Peyer's patch (tissue), 4 donors: ENCODE results near the gene ACTR1B. TPM values are rescaled to one million over a fixed set of nuclear protein-coding genes. Genes with fewer than 3 reads are reported as not detected.
A peak's percentile ranks its signal among the peaks of the same experiment; 100 is the strongest.

ENCODE experiments used
- DNase-seq, 3 donors: peaks; one replicate each; pipeline ENCODE4 v3.0.0-alpha.2; 2017 to 2019
- H3K27ac ChIP-seq, 4 donors: fragments of 200-600 bp; sonication (generic); one replicate each; pipeline ENCODE4 v1.5.1; 2016 to 2019
- H3K27me3 ChIP-seq, 2 donors: fragments of 200-600 bp; sonication (generic); one replicate each; pipeline ENCODE4 v1.5.1; 2019
- H3K36me3 ChIP-seq, 3 donors: fragments of 200-600 bp; sonication (generic); one replicate each; pipeline ENCODE4 v1.5.1; 2016 to 2019
- H3K4me1 ChIP-seq, 4 donors: fragments of 200-600 bp; sonication (generic); one replicate each; pipeline ENCODE4 v1.5.1; 2016 to 2019
- H3K4me3 ChIP-seq, 4 donors: fragments of 200-600 bp; sonication (generic); 1 replicate in 3 of 4; 2 replicates in 1 of 4; pipeline ENCODE4 v1.5.1; 2016 to 2019; ENCODE audit warnings: mild to moderate bottlenecking in 1 of 4
- H3K9me3 ChIP-seq, 4 donors: fragments of 200-600 bp; sonication (generic); one replicate each; pipeline ENCODE4 v1.5.1; 2016 to 2019; ENCODE audit warnings: mild to moderate bottlenecking in 1 of 4
- CTCF ChIP-seq, 6 experiments: fragments of 450-650 bp in 4 of 6; fragments of 200-600 bp in 2 of 6; sonication (generic) in 1 of 6; IDR thresholded peaks; one replicate each; pipeline ENCODE4 v1.5.1; 2017 to 2019; ENCODE audit warnings: antibody characterized with exemption in 6 of 6, mild to moderate bottlenecking in 3 of 6, moderate library complexity in 1 of 6
- POLR2A ChIP-seq, 2 donors: fragments of 450-650 bp; IDR thresholded peaks; one replicate each; pipeline ENCODE4 v1.5.1; 2017; ENCODE audit warnings: antibody characterized with exemption in 2 of 2, mild to moderate bottlenecking in 2 of 2, moderate library complexity in 2 of 2
- total RNA-seq, 4 donors: library from RNA; depleted of rRNA; stranded (reverse); fragments of >200 nt; gene quantifications; one replicate each; pipeline ENCODE4 v1.1.0, GENCODE V29; 2016

Gene ACTR1B
- total RNA-seq, 4 donors from 2014 or later: 64.3 to 151 (median 89.1) TPM

GRCh38 chr2:97663626-97663961, 250 bp downstream of the ACTR1B start:
- Histone ChIP-seq H3K27me3 (no peaks in the 10 kb centered on the region), H3K4me3 (peak overlapping the region; percentile 65 to 97 (median 84)), H3K27ac (peak overlapping the region; percentile 93 to 100 (median 96)), H3K9me3 (no peaks in the 10 kb centered on the region), H3K36me3 (peaks cover 0 to 16% (median 0%) of the 10 kb centered on the region in 3 donors), H3K4me1 (peaks cover 0 to 32% (median 11%) of the 10 kb centered on the region in 4 donors)
- TF ChIP-seq CTCF (IDR thresholded peaks at IDR 0.05): peak in 1 of 6 experiments; percentile 19
- peak in 1 of 2 donors; percentile 21 for TF ChIP-seq POLR2A (IDR thresholded peaks at IDR 0.05)
- no peak for DNase-seq

DNA sequence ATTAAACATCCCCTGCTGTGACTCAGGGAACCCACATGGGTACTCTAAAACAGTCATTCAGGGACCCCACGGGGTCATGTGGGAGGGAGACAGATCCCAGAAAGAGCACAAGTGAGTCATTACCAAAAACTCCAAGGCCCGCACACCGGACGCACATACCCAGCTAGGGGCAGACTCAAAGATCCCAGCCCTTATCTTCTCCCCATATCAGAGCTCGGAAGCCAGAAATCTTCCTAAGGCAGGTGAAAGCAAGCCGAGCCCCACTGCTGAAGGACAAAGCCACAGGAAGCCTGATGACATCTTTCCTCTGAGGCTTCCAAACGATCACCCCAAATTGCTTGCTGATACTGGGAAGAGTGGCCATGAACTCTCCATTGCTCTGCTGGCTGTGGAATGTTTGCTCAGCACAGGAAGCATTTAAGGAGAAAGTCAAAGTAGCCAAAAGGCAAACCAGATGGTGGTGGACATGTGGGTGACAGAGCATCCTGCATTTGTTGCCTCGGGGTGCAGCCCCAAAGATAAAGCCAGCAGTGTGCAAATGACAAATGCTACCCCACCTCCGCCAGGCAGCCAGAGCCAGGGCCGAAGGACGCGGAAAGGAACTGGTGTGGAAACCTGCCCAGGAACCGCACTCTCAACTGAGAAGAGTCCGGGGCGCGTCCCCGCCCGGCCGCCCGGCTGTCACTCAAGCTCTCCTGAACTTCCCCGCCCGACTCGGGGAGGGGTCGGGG, 784 bp downstream of the ACTR1B start:
- DNase-seq: peak; percentile 82 to 88 (median 85)
- Histone ChIP-seq H3K9me3 (no peaks in the 10 kb centered on the region), H3K4me3 (peak overlapping the region; percentile 65 to 97 (median 84)), H3K4me1 (peaks cover 0 to 32% (median 11%) of the 10 kb centered on the region in 4 donors), H3K27ac (peak overlapping the region; percentile 93 to 100 (median 96)), H3K36me3 (peaks cover 0 to 22% (median 0%) of the 10 kb centered on the region in 3 donors), H3K27me3 (no peaks in the 10 kb centered on the region)
- TF ChIP-seq POLR2A (IDR thresholded peaks at IDR 0.05) (peak in 1 of 2 donors; percentile 52), CTCF (IDR thresholded peaks at IDR 0.05) (no peak)

- H3K4me1 ChIP-seq: peaks cover 0 to 32% (median 11%) of the 10 kb centered on the region in 4 donors
- H3K36me3 ChIP-seq: peaks cover 0 to 28% (median 0%) of the 10 kb centered on the region in 3 donors
- H3K9me3 ChIP-seq: no peaks in the 10 kb centered on the region
- TF ChIP-seq CTCF (IDR thresholded peaks at IDR 0.05) (no peak), POLR2A (IDR thresholded peaks at IDR 0.05) (no peak)
- H3K4me3 ChIP-seq: peak overlapping the region; percentile 65 to 97 (median 84)
- no peaks in the 10 kb centered on the region for H3K27me3 ChIP-seq
- H3K27ac ChIP-seq: peak overlapping the region; percentile 93 to 100 (median 96)
- no peak for DNase-seq
Observed at GRCh38 chr2:97662386-97662894, 1.4 kb downstream of the ACTR1B start.

DNA sequence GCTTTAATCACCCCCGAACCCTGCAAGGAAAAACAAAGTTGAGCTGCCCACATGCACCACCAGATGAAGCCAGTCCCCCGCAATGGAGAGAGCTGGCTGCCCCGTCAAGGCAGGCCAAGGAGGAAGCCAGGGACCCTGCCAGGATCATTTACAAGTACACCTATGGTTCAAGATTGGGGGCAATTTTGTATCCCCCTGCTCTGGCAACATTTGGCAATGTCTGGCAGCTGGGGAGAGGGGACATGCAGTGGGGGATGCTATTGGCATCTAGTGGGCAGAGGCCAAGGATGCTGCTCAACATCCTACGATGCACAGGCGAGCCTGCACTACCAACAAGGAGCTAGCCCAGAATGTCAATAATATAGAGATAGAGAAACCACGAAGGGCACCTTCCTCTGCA, 1.9 kb downstream of the ACTR1B start:
- no peak for TF ChIP-seq CTCF (IDR thresholded peaks at IDR 0.05)
- TF ChIP-seq POLR2A (IDR thresholded peaks at IDR 0.05): no peak
- no peak overlapping the region for H3K4me3 ChIP-seq

GRCh38 chr2:97660775-97661389, 3.0 kb downstream of the ACTR1B start:
- DNase-seq: no peak
- Histone ChIP-seq H3K27ac (no peak overlapping the region), H3K4me3 (no peak overlapping the region), H3K27me3 (no peaks in the 10 kb centered on the region), H3K4me1 (peaks cover 0 to 32% (median 11%) of the 10 kb centered on the region in 4 donors), H3K9me3 (no peaks in the 10 kb centered on the region), H3K36me3 (peaks cover 0 to 43% (median 0%) of the 10 kb centered on the region in 3 donors)
- TF ChIP-seq CTCF (IDR thresholded peaks at IDR 0.05): no peak
- TF ChIP-seq POLR2A (IDR thresholded peaks at IDR 0.05): no peak

More for the DNA sequence above, 1.9 kb downstream of the ACTR1B start:
- Histone ChIP-seq H3K36me3 (peaks cover 0 to 33% (median 0%) of the 10 kb centered on the region in 3 donors), H3K27ac (peak overlapping the region in 1 of 4 donors; percentile 97), H3K9me3 (no peaks in the 10 kb centered on the region), H3K27me3 (no peaks in the 10 kb centered on the region), H3K4me1 (peaks cover 0 to 32% (median 11%) of the 10 kb centered on the region in 4 donors)
- no peak for DNase-seq
